IMR-90 (cell line): ENCODE data around the gene OXCT2. TPM values are rescaled to one million over a fixed set of nuclear protein-coding genes. Genes with fewer than 3 reads are reported as not detected.

Experiments
- ATAC-seq: fragments of 200-7000 bp; cut with Tn5 transposase; 2 replicates; pipeline ENCODE4 v1.9.1; 2020; ENCODE audit warnings: low read depth, mild to moderate bottlenecking, moderate library complexity
- BruUV-seq: library from RNA; stranded (reverse); fragments of 400-500 nt; replicated peaks from 2 replicates; lab custom pipeline; 2021; lab: Mats Ljungman, UMichigan
- CTCF ChIA-PET: fragments of 300-600 bp; formaldehyde crosslinking; extraction: SDS; loops from one replicate; lab custom pipeline; 2021; ENCODE audit warnings: antibody characterized with exemption; lab: Yijun Ruan, JAX
- POLR2A ChIA-PET: fragments of 300-600 bp; sonication (Branson Sonifier 250); formaldehyde crosslinking; loops from one replicate; lab custom pipeline; 2022; ENCODE audit warnings: antibody characterized with exemption; ENCODE audit not compliant: unreplicated experiment; lab: Charles Lee
- DNase-seq: peaks from one replicate; pipeline ENCODE4 v3.0.0; 2013
- H2AFZ ChIP-seq: replicated peaks from 2 replicates; pipeline ENCODE3; 2013; ENCODE audit warnings: low read length, mild to moderate bottlenecking; ENCODE audit not compliant: poor library complexity
- H2AK5ac ChIP-seq: 2 replicates; pipeline ENCODE4 v1.6.1; 2013; ENCODE audit warnings: low read depth, low read length, inconsistent platforms
- H2AK9ac ChIP-seq: replicated peaks from 2 replicates; pipeline ENCODE3; 2013; ENCODE audit warnings: mild to moderate bottlenecking, low read depth, low read length, moderate library complexity; ENCODE audit not compliant: poor library complexity
- H2BK120ac ChIP-seq: 2 replicates; pipeline ENCODE4 v1.6.1; 2013; ENCODE audit warnings: low read depth, low read length, inconsistent platforms
- H2BK15ac ChIP-seq: 3 replicates; pipeline ENCODE4 v1.6.1; 2013; ENCODE audit warnings: low read depth, low read length, inconsistent platforms
- H2BK20ac ChIP-seq: 2 replicates; pipeline ENCODE4 v1.6.1; 2013; ENCODE audit warnings: low read depth, mild to moderate bottlenecking, inconsistent platforms, low read length, moderate library complexity
- H2BK5ac ChIP-seq: 2 replicates; pipeline ENCODE4 v1.6.1; 2013; ENCODE audit warnings: mild to moderate bottlenecking, low read depth, low read length, inconsistent platforms; ENCODE audit not compliant: poor library complexity, severe bottlenecking
- H3K14ac ChIP-seq: replicated peaks from 2 replicates; pipeline ENCODE4 v1.6.1; 2013; ENCODE audit warnings: low read depth, low read length, inconsistent platforms
- H3K18ac ChIP-seq: 2 replicates; pipeline ENCODE4 v1.6.1; 2013; ENCODE audit warnings: low read depth, low read length, control low read depth
- H3K23ac ChIP-seq: 2 replicates; pipeline ENCODE4 v1.6.1; 2013; ENCODE audit warnings: low read depth, low read length, inconsistent platforms
- H3K27ac ChIP-seq: 2 replicates; pipeline ENCODE4 v1.5.1; 2013; ENCODE audit warnings: mild to moderate bottlenecking, control low read depth, low read length; ENCODE audit not compliant: insufficient read depth
- H3K27me3 ChIP-seq: 2 replicates; pipeline ENCODE4 v1.6.1; 2013; ENCODE audit warnings: low read length; ENCODE audit not compliant: control insufficient read depth, insufficient read depth
- H3K36me3 ChIP-seq: 2 replicates; pipeline ENCODE4 v1.6.1; 2013; ENCODE audit warnings: low read length, mixed read lengths; ENCODE audit not compliant: control insufficient read depth, insufficient read depth
- H3K4ac ChIP-seq: 2 replicates; pipeline ENCODE4 v1.6.1; 2013; ENCODE audit warnings: low read depth, low read length, inconsistent platforms
- H3K4me1 ChIP-seq: 2 replicates; pipeline ENCODE4 v1.6.1; 2013; ENCODE audit warnings: low read length, mixed read lengths; ENCODE audit not compliant: control insufficient read depth, insufficient read depth
- H3K4me2 ChIP-seq: 2 replicates; pipeline ENCODE4 v1.6.1; 2013; ENCODE audit warnings: low read depth, mild to moderate bottlenecking, control low read depth, low read length, moderate library complexity
- H3K4me3 ChIP-seq: 2 replicates; pipeline ENCODE4 v1.5.1; 2013; ENCODE audit warnings: low read depth, mild to moderate bottlenecking, control low read depth, low read length, moderate library complexity; ENCODE audit not compliant: insufficient read depth
- H3K56ac ChIP-seq: 2 replicates; pipeline ENCODE4 v1.6.1; 2013; ENCODE audit warnings: low read length, inconsistent platforms; ENCODE audit not compliant: insufficient read depth; ENCODE audit errors: extremely low read depth
- H3K79me1 ChIP-seq, 2 experiments: 2 replicates each; pipeline ENCODE4 v1.6.1; 2013; ENCODE audit warnings: low read length in 2 of 2, inconsistent platforms in 1 of 2, low read depth in 1 of 2
- H3K9ac ChIP-seq: 2 replicates; pipeline ENCODE4 v1.6.1; 2013; ENCODE audit warnings: low read depth, low read length, control low read depth
- H3K9me1 ChIP-seq: 2 replicates; pipeline ENCODE4 v1.6.1; 2013; ENCODE audit warnings: low read length, inconsistent platforms; ENCODE audit not compliant: insufficient read depth
- H3K9me3 ChIP-seq: 2 replicates; pipeline ENCODE4 v1.6.1; 2013; ENCODE audit warnings: low read length; ENCODE audit not compliant: control insufficient read depth, insufficient read depth
- H4K20me1 ChIP-seq: 2 replicates; pipeline ENCODE4 v1.6.1; 2013; ENCODE audit warnings: low read length, inconsistent platforms; ENCODE audit not compliant: insufficient read depth
- H4K5ac ChIP-seq: 2 replicates; pipeline ENCODE4 v1.6.1; 2013; ENCODE audit warnings: mild to moderate bottlenecking, low read depth, low read length, control low read depth
- H4K8ac ChIP-seq, 2 experiments: 2 replicates each; pipeline ENCODE4 v1.6.1; 2013; ENCODE audit warnings: low read depth in 2 of 2, low read length in 2 of 2, control low read depth in 1 of 2, inconsistent platforms in 1 of 2
- H4K91ac ChIP-seq: 2 replicates; pipeline ENCODE4 v1.6.1; 2013; ENCODE audit warnings: low read depth, low read length, inconsistent platforms; ENCODE audit not compliant: insufficient read depth
- BHLHE40 ChIP-seq: fragments of 150-350 bp; IDR thresholded peaks from 2 replicates; pipeline ENCODE4 v1.6.1; 2016; ENCODE audit warnings: mild to moderate bottlenecking, low read depth, low read length
- CEBPB ChIP-seq: IDR thresholded peaks from 2 replicates; pipeline ENCODE4 v1.6.1; 2012; ENCODE audit warnings: low read depth, low read length, improper control_type of control experiment
- CHD1 ChIP-seq: IDR thresholded peaks from 2 replicates; pipeline ENCODE4 v1.6.1; 2012; ENCODE audit warnings: low read depth, low read length, improper control_type of control experiment
- ELK1 ChIP-seq: fragments of 150-350 bp; IDR thresholded peaks from 2 replicates; pipeline ENCODE4 v1.6.1; 2016; ENCODE audit warnings: low read depth, mild to moderate bottlenecking, low read length, moderate library complexity, borderline replicate concordance
- FOS ChIP-seq: fragments of 150-350 bp; IDR thresholded peaks from 2 replicates; pipeline ENCODE4 v1.6.1; 2016; ENCODE audit warnings: low read depth, low read length
- MAFK ChIP-seq: IDR thresholded peaks from 2 replicates; pipeline ENCODE4 v1.6.1; 2012; ENCODE audit warnings: low read depth, low read length, improper control_type of control experiment
- MAZ ChIP-seq: IDR thresholded peaks from 2 replicates; pipeline ENCODE4 v1.6.1; 2012; ENCODE audit warnings: low read depth, mild to moderate bottlenecking, low read length, improper control_type of control experiment, moderate library complexity, borderline replicate concordance
- MXI1 ChIP-seq: IDR thresholded peaks from 2 replicates; pipeline ENCODE4 v1.6.1; 2012; ENCODE audit warnings: low read depth, mild to moderate bottlenecking, low read length, moderate library complexity, borderline replicate concordance
- NFE2L2 ChIP-seq: fragments of 150-350 bp; IDR thresholded peaks from 2 replicates; pipeline ENCODE4 v1.6.1; 2016; ENCODE audit warnings: low read depth, mild to moderate bottlenecking, low read length
- POLR2A ChIP-seq: IDR thresholded peaks from 2 replicates; pipeline ENCODE4 v1.6.1; 2012; ENCODE audit warnings: mild to moderate bottlenecking, low read depth, low read length
- RAD21 ChIP-seq: IDR thresholded peaks from 2 replicates; pipeline ENCODE4 v1.6.1; 2012; ENCODE audit warnings: low read length, improper control_type of control experiment
- RCOR1 ChIP-seq: IDR thresholded peaks from 2 replicates; pipeline ENCODE4 v1.6.1; 2012; ENCODE audit warnings: mild to moderate bottlenecking, low read length, improper control_type of control experiment; ENCODE audit not compliant: insufficient replicate concordance
- RFX5 ChIP-seq: IDR thresholded peaks from 2 replicates; pipeline ENCODE4 v1.8.0; 2012; ENCODE audit warnings: low read depth, mild to moderate bottlenecking, low read length, moderate library complexity
- SMC3 ChIP-seq: fragments of 150-350 bp; IDR thresholded peaks from 2 replicates; pipeline ENCODE4 v1.6.1; 2016; ENCODE audit warnings: low read depth, mild to moderate bottlenecking, antibody characterized with exemption, low read length, moderate library complexity
- USF2 ChIP-seq: fragments of 150-350 bp; IDR thresholded peaks from 2 replicates; pipeline ENCODE4 v1.6.1; 2017; ENCODE audit warnings: mild to moderate bottlenecking, antibody characterized with exemption, low read length, low read depth
- WGBS, 2 experiments: methylation state at CpG; one replicate each; pipeline versions ENCODE4 v1.1.5 to v1.1.7; 2013; ENCODE audit warnings: missing lambda C conversion rate in 2 of 2; ENCODE audit not compliant: insufficient read length in 1 of 2; ENCODE audit errors: extremely low coverage in 2 of 2; 5-methylcytosine and 5-hydroxymethylcytosine counted together
- dilution Hi-C: fragments of 300-500 bp; cut with HindIII; formaldehyde crosslinking; loops from one replicate; pipeline ENCODE4 v1.14.3; 2018; ENCODE audit warnings: low sequenced_read_pairs; ENCODE audit not compliant: unreplicated experiment
- in situ Hi-C: fragments of 300-500 bp; cut with MboI; formaldehyde crosslinking; loops from 3 replicates; pipeline ENCODE4 v1.14.3; 2019; ENCODE audit warnings: low sequenced_read_pairs, inconsistent platforms, mixed read lengths
- intact Hi-C: fragments of 100-400 bp; cut with micrococcal nuclease; formaldehyde crosslinking; loops from 2 replicates; pipeline ENCODE4 v1.10.0; 2022
- polyA plus RNA-seq, 3 experiments: library from polyadenylated mRNA; depleted of rRNA; stranded (reverse); fragments of >200 nt; gene quantifications; 2 replicates each; pipeline ENCODE4 v1.2.3, GENCODE V29; 2012; ENCODE audit warnings: low replicate concordance in 1 of 3
- total RNA-seq: library from RNA; depleted of rRNA; stranded (reverse); fragments of >200 nt; gene quantifications from 2 replicates; pipeline ENCODE4 v1.2.3, GENCODE V29; 2012

The OXCT2 gene
- total and polyA plus RNA-seq, 2 of the 4 experiments (the other 2 are of a cell fraction), result 0.18 to 0.22 TPM

GRCh38 chr1:39808784-39809517 lies 37.8 kb upstream of the OXCT2 start (continued):
- no peak for TF ChIP-seq MXI1

GRCh38 chr1:39805385-39805784 lies 34.2 kb upstream of the OXCT2 start:
- Histone ChIP-seq H2BK20ac (no peak overlapping the region), H3K4ac (no peak overlapping the region), H3K4me2 (no peak overlapping the region), H2BK5ac (no peak overlapping the region), H3K56ac (no peak overlapping the region), H3K9me1 (no peaks in the 10 kb centered on the region), H4K20me1 (no peaks in the 10 kb centered on the region), H3K4me3 (no peak overlapping the region), H3K9ac (no peak overlapping the region), H3K27me3 (peaks cover 16% of the 10 kb centered on the region), H2AK9ac (no peak overlapping the region), H2AK5ac (no peak overlapping the region), H3K9me3 (peaks cover 6% of the 10 kb centered on the region), H3K36me3 (no peaks in the 10 kb centered on the region), H2BK120ac (no peak overlapping the region), H2AFZ (no peak overlapping the region), H3K14ac (no peak overlapping the region), H3K23ac (no peak overlapping the region), H3K79me1 (no peaks in the 10 kb centered on the region), H3K4me1 (no peaks in the 10 kb centered on the region), H3K27ac (no peak overlapping the region), H2BK15ac (no peak overlapping the region), H4K91ac (no peak overlapping the region), H4K5ac (no peak overlapping the region), H3K18ac (no peak overlapping the region), H4K8ac (no peak overlapping the region)
- dilution Hi-C loops, result no loop called here
- no CpG with 5 or more reads among the region's 2 CpGs for WGBS, 2 experiments
- POLR2A ChIA-PET, result no interaction called here
- CTCF ChIA-PET, result no interaction called here
- no peak for DNase-seq
- BruUV-seq, result no TSS peak
- in situ Hi-C loops, result no loop called here
- intact Hi-C loops, result loop anchor here (10.0 kb wide), 1 partner anchor 201 kb away; no protein-coding TSS in a partner anchor
- no peak for ATAC-seq
- TF ChIP-seq SMC3, result no peak
- TF ChIP-seq CHD1, result no peak
- TF ChIP-seq ELK1, result no peak
- TF ChIP-seq RCOR1, result no peak
- no peak for TF ChIP-seq USF2
- no peak for TF ChIP-seq NFE2L2
- TF ChIP-seq MXI1, result no peak
- TF ChIP-seq POLR2A, result no peak
- no peak for TF ChIP-seq BHLHE40
- TF ChIP-seq CEBPB, result no peak
- no peak for TF ChIP-seq RAD21
- no peak for TF ChIP-seq MAZ
- no peak for TF ChIP-seq FOS
- no peak for TF ChIP-seq RFX5
- no peak for TF ChIP-seq MAFK
